ENCODE results near the gene EFCAB5. TPM values are rescaled to one million over a fixed set of nuclear protein-coding genes. Genes with fewer than 3 reads are reported as not detected.
A peak's percentile ranks its signal among the peaks of the same experiment; 100 is the strongest.
"Not testable (repeated sequence)": the region's sequence is repeated elsewhere in the genome, so short reads cannot be mapped to it uniquely, and the experiment has no call there.

The EFCAB5 gene
- total RNA-seq, 2 experiments from 2014 or later = 0.25 to 0.53 TPM

DNA sequence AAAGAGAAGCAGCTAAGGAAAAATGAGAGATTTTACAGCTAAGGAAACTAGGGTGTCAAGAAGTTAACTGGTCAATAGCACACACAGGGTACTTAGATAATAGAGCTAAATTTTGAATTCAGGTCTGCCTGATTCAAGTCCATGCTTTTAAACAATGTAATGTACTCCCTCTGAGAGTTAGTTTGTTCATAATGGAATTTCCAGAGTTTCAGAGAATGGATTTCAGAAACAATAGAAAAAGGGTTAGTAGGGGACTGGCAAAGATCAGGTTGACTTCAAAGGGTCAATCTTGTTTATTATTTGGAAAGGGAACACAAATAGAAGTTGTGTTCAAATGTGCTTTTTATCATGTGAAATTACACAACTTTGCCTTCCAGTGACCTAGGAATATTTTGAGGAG, 193.1 kb downstream of the EFCAB5 start:
- DNase-seq = no peak
- Histone ChIP-seq H3K36me3 (ENCODE audit: insufficient read depth, low read length) (peaks cover 11% of the 10 kb centered on the region), H3K27ac (ENCODE audit: low read depth in 1 of 2, low read length in 2 of 2) (no peak overlapping the region), H3K27me3 (ENCODE audit: control insufficient read depth in 1 of 2, insufficient read depth in 2 of 2, low read length in 2 of 2) (no peaks in the 10 kb centered on the region), H3K4me3 (ENCODE audit: low read length) (no peak overlapping the region), H3K4me1 (ENCODE audit: insufficient read depth, low read length) (no peaks in the 10 kb centered on the region), H3K9me3 (ENCODE audit: control insufficient read depth in 1 of 2, insufficient read depth in 1 of 2, low read length in 2 of 2) (no peaks in the 10 kb centered on the region)
- H3K27ac Mint-ChIP-seq = no peak overlapping the region
- POLR2A ChIA-PET = interaction anchor here (0.9 kb wide), 1 partner anchor 190 kb away, joined by 3 read pairs; no protein-coding TSS in a partner anchor
- peaks cover 67% of the 10 kb centered on the region for H3K36me3 Mint-ChIP-seq (ENCODE audit: low read depth)
- no peaks in the 10 kb centered on the region for H3K9me3 Mint-ChIP-seq
- no peak for ATAC-seq (ENCODE audit: poor library complexity)
- peaks cover 60% of the 10 kb centered on the region for H3K4me1 Mint-ChIP-seq (ENCODE audit: low read depth)
- TF ChIP-seq, protein P1, sequence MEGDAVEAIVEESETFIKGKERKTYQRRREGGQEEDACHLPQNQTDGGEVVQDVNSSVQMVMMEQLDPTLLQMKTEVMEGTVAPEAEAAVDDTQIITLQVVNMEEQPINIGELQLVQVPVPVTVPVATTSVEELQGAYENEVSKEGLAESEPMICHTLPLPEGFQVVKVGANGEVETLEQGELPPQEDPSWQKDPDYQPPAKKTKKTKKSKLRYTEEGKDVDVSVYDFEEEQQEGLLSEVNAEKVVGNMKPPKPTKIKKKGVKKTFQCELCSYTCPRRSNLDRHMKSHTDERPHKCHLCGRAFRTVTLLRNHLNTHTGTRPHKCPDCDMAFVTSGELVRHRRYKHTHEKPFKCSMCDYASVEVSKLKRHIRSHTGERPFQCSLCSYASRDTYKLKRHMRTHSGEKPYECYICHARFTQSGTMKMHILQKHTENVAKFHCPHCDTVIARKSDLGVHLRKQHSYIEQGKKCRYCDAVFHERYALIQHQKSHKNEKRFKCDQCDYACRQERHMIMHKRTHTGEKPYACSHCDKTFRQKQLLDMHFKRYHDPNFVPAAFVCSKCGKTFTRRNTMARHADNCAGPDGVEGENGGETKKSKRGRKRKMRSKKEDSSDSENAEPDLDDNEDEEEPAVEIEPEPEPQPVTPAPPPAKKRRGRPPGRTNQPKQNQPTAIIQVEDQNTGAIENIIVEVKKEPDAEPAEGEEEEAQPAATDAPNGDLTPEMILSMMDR (IDR thresholded peaks at IDR 0.05) = no peak
- intact Hi-C loops (cut with DNase I, micrococcal nuclease) = no loop called here
- no peak overlapping the region for H3K4me3 Mint-ChIP-seq
- CTCF ChIA-PET = no interaction called here
- no peaks in the 10 kb centered on the region for H3K27me3 Mint-ChIP-seq

DNA sequence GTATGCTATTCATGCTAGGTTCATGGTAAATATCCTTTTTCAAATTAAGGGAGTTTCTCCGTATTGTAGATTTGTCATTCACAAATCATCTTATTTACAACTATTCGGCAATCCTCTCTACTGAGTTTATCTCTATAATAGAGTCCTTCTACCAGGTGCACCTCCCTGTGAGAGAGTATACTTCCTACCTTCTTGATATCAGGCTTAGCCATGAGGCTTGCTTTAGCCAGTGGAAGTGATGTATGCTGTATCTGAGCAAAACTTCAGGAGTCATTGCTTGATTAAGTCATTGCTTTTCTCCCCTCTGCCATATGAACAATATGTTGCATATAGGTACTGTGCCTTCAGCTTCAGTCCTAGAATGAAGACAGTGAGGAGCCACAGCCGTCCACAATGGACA, 195.7 kb downstream of the EFCAB5 start:
- ChIA-PET CTCF (interaction anchor here (0.8 to 1.6 kb wide), 2 partner anchors 32 to 935 kb away, joined by 3 read pairs; no protein-coding TSS in a partner anchor), POLR2A (no interaction called here)
- TF ChIP-seq, protein P1 (IDR thresholded peaks at IDR 0.05) = no peak
- ATAC-seq (ENCODE audit: poor library complexity) = no peak
- Mint-ChIP-seq H3K27me3 (no peaks in the 10 kb centered on the region), H3K4me3 (no peak overlapping the region), H3K4me1 (ENCODE audit: low read depth) (peaks cover 46% of the 10 kb centered on the region), H3K9me3 (no peaks in the 10 kb centered on the region), H3K27ac (peak overlapping the region; percentile 54), H3K36me3 (ENCODE audit: low read depth) (peaks cover 45% of the 10 kb centered on the region)
- no peak overlapping the region for H3K27ac ChIP-seq (ENCODE audit: low read depth in 1 of 2, low read length in 2 of 2)
- peaks cover 4% of the 10 kb centered on the region for H3K36me3 ChIP-seq (ENCODE audit: insufficient read depth, low read length)
- H3K27me3 ChIP-seq (ENCODE audit: control insufficient read depth in 1 of 2, insufficient read depth in 2 of 2, low read length in 2 of 2) = no peaks in the 10 kb centered on the region
- DNase-seq = no peak
- intact Hi-C loops (cut with DNase I, micrococcal nuclease) = no loop called here
- no peaks in the 10 kb centered on the region for H3K4me1 ChIP-seq (ENCODE audit: insufficient read depth, low read length)
- no peaks in the 10 kb centered on the region for H3K9me3 ChIP-seq (ENCODE audit: control insufficient read depth in 1 of 2, insufficient read depth in 1 of 2, low read length in 2 of 2)
- H3K4me3 ChIP-seq (ENCODE audit: low read length) = no peak overlapping the region

DNA sequence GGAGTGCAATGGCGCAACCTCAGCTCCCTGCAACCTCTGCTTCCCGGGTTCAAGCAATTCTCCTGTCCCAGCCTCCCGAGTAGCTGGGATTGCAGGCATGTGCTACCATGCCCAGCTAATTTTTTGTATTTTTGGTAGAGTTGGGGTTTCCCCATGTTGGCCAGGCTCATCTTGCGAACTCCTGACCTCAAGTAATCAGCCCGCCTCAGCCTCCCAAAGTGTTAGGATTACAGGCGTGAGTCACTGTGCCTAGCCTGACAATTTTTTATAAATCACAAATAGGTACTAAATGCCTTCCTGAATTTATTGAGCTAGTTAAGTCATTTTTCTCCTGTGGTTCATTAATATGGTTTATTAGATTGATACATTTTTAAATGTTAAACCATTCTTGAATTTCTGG, 206.4 kb downstream of the EFCAB5 start:
- H3K36me3 ChIP-seq (ENCODE audit: insufficient read depth, low read length); H3K27me3 Mint-ChIP-seq; ATAC-seq (ENCODE audit: poor library complexity); H3K27ac ChIP-seq (ENCODE audit: low read depth in 1 of 2, low read length in 2 of 2); H3K9me3 ChIP-seq (ENCODE audit: control insufficient read depth in 1 of 2, insufficient read depth in 1 of 2, low read length in 2 of 2); POLR2A ChIA-PET; H3K27me3 ChIP-seq (ENCODE audit: control insufficient read depth in 1 of 2, insufficient read depth in 2 of 2, low read length in 2 of 2); H3K9me3 Mint-ChIP-seq; H3K4me3 ChIP-seq (ENCODE audit: low read length); H3K4me1 ChIP-seq (ENCODE audit: insufficient read depth, low read length); intact Hi-C loops (cut with DNase I, micrococcal nuclease); H3K4me3 Mint-ChIP-seq; DNase-seq: not testable (repeated sequence)
- peaks cover 33% of the 10 kb centered on the region for H3K4me1 Mint-ChIP-seq (ENCODE audit: low read depth)
- H3K36me3 Mint-ChIP-seq (ENCODE audit: low read depth) = peaks cover 17% of the 10 kb centered on the region
- peak overlapping the region; percentile 14 for H3K27ac Mint-ChIP-seq
- CTCF ChIA-PET = interaction anchor here (1.1 kb wide), 1 partner anchor 23 kb away, joined by 3 read pairs; no protein-coding TSS in a partner anchor

DNA sequence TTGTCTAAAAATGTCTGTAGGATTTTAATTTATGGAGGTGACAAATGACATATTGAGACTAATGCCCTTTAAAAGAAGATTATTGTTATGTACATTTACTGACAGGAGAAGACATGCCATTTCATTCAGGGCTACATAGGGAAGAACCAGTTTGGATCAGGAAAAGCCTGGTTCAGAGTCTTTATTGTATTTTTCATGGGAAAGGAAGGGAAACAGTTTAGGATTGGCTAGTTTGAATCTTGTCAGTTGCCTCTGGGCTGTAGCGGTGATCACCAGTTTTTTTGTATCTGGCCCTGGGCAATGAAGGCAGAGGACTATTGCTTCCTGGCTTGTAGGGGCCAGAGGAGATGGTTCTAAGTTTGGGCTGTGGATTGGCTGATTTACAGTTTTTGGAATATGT, 206.9 kb downstream of the EFCAB5 start:
- intact Hi-C loops (cut with DNase I, micrococcal nuclease) = no loop called here
- ChIA-PET CTCF (interaction anchor here (1.1 kb wide), 1 partner anchor 24 kb away, joined by 3 read pairs; no protein-coding TSS in a partner anchor), POLR2A (interaction anchor here (0.6 kb wide), 1 partner anchor 18 kb away, joined by 3 read pairs; no protein-coding TSS in a partner anchor)
- Histone ChIP-seq H3K27me3 (ENCODE audit: control insufficient read depth in 1 of 2, insufficient read depth in 2 of 2, low read length in 2 of 2) (no peaks in the 10 kb centered on the region), H3K36me3 (ENCODE audit: insufficient read depth, low read length) (no peaks in the 10 kb centered on the region), H3K4me3 (ENCODE audit: low read length) (no peak overlapping the region), H3K9me3 (ENCODE audit: control insufficient read depth in 1 of 2, insufficient read depth in 1 of 2, low read length in 2 of 2) (no peaks in the 10 kb centered on the region), H3K4me1 (ENCODE audit: insufficient read depth, low read length) (no peaks in the 10 kb centered on the region), H3K27ac (ENCODE audit: low read depth in 1 of 2, low read length in 2 of 2) (no peak overlapping the region)
- TF ChIP-seq, protein P1 (IDR thresholded peaks at IDR 0.05) = no peak
- Mint-ChIP-seq H3K9me3 (no peaks in the 10 kb centered on the region), H3K27me3 (no peaks in the 10 kb centered on the region), H3K36me3 (ENCODE audit: low read depth) (peaks cover 21% of the 10 kb centered on the region), H3K27ac (peak overlapping the region; percentile 14), H3K4me3 (no peak overlapping the region), H3K4me1 (ENCODE audit: low read depth) (peaks cover 28% of the 10 kb centered on the region)
- DNase-seq (no peak), ATAC-seq (ENCODE audit: poor library complexity) (no peak)
